ENCODE measurements around the gene ZZZ3.

ZZZ3 gene

GRCh38 chr1:77697441-77697840 is 15.0 kb upstream of the ZZZ3 start (continued):
- TF ChIP-seq ZNF19 (tag by site-specific recombination; IDR thresholded peaks at IDR 0.05; ENCODE audit: low read depth) = no peak
- TF ChIP-seq ZNF548 (tag by site-specific recombination; IDR thresholded peaks at IDR 0.05) = no peak
- TF ChIP-seq ZNF658 (tag by site-specific recombination; IDR thresholded peaks at IDR 0.05) = no peak
- no peak for TF ChIP-seq ZNF830 (tag by site-specific recombination; IDR thresholded peaks at IDR 0.05; ENCODE audit: low read depth)
- no peak for TF ChIP-seq TSHZ1 (tag by site-specific recombination; IDR thresholded peaks at IDR 0.05; ENCODE audit: borderline replicate concordance)

- 0 out of 2 replicates have a peak, but pooled peaks cover 3% of the 10 kb centered on the region for H3K4me1 ChIP-seq (ENCODE audit: control insufficient read depth, insufficient read depth, low read length)
- peaks cover 4 to 6% of the 10 kb centered on the region in 2 experiments; a peak in 2 of 3 replicates for H3K36me3 ChIP-seq (ENCODE audit: control insufficient read depth in 2 of 2, insufficient read depth in 1 of 2, low read length in 2 of 2)
- POLR2A ChIA-PET = no interaction called here
- CTCF ChIA-PET = interaction anchor here (0.7 kb wide), 1 partner anchor 211 kb away, joined by 3 read pairs; no protein-coding TSS in a partner anchor
- H3K27ac ChIP-seq (ENCODE audit: extremely low read depth, low read depth, low read length) = no peak overlapping the region
- H3K9me3 ChIP-seq (ENCODE audit: control insufficient read depth, insufficient read depth, low read depth, low read length) = no peaks in the 10 kb centered on the region
- TF ChIP-seq ZNF645 (tag by site-specific recombination; IDR thresholded peaks at IDR 0.05) (no peak), OSR2 (tag by site-specific recombination; IDR thresholded peaks at IDR 0.05) (no peak), SALL2 (tag by site-specific recombination; IDR thresholded peaks at IDR 0.05; ENCODE audit: borderline replicate concordance) (no peak), GLIS1 (tag by site-specific recombination; IDR thresholded peaks at IDR 0.05) (no peak), RBAK (tag by site-specific recombination; IDR thresholded peaks at IDR 0.05) (no peak), ZNF488 (tag by site-specific recombination; IDR thresholded peaks at IDR 0.05) (no peak), ZFP69B (tag by site-specific recombination; IDR thresholded peaks at IDR 0.05) (no peak), ZNF555 (tag by site-specific recombination; conservative IDR thresholded peaks at IDR 0.05) (no peak), ZNF585B (tag by site-specific recombination; IDR thresholded peaks at IDR 0.05) (no peak), ZNF155 (tag by site-specific recombination; IDR thresholded peaks at IDR 0.05) (no peak), ZEB2 (tag by site-specific recombination; IDR thresholded peaks at IDR 0.05) (no peak), ZBTB44 (tag by site-specific recombination; IDR thresholded peaks at IDR 0.05) (no peak), SETDB1 (IDR thresholded peaks at IDR 0.05; ENCODE audit: insufficient read length, low read length) (no peak)
- H3K4me3 ChIP-seq (ENCODE audit: low read depth, low read length) = no peak overlapping the region
Measured at GRCh38 chr1:77688939-77689338, 6.5 kb upstream of the ZZZ3 start.

All from HEK293 (cell line).